Spleen (tissue), 7 donors: Measurements from ENCODE around the gene NTN4.

Source experiments
- POLR2A ChIP-seq, 3 donors: fragments of 450-650 bp; IDR thresholded peaks; one replicate each; pipeline ENCODE4 v1.5.1; 2017; ENCODE audit warnings: antibody characterized with exemption in 3 of 3, mild to moderate bottlenecking in 1 of 3
- TF ChIP-seq, protein P1 (sequence below), 11 experiments: fragments of 200-600 bp in 7 of 11; fragments of 450-650 bp in 4 of 11; sonication (generic) in 4 of 11; IDR thresholded peaks in 8 of 11; conservative IDR thresholded peaks in 3 of 11; 1 replicate in 7 of 11; 2 replicates in 4 of 11; pipeline versions ENCODE4 v1.4.0 to v1.8.0; 2016 to 2021; ENCODE audit warnings: antibody characterized with exemption in 11 of 11, inconsistent platforms in 4 of 11, mild to moderate bottlenecking in 1 of 11
- donor health status: DM: no; HTN: no; CAD: no; lungs with moderate emphysema.
- donor health status: DM: no; HTN: no; CAD: no.
- donor health status: DM: no; HTN: no; CAD: no.

DNA sequence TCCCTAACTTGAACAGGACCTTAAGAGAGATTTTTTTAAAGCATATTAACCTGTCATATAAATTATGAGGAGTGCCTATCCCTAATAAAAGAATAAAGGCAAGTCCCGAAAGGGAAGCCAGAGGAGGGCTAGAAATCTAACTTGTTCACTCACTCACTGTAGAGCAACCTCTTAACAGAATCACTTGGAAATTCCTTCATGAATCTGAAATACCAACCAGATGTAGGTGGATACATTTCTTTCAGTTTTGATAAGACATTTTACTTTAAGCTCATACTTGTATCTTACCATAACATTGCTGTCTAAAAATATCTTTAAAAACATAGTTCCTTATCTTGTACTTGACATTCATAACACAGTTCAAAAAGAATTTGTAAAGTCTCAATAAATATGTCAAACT is 25.7 kb downstream of the NTN4 start:
- TF ChIP-seq, protein P1, sequence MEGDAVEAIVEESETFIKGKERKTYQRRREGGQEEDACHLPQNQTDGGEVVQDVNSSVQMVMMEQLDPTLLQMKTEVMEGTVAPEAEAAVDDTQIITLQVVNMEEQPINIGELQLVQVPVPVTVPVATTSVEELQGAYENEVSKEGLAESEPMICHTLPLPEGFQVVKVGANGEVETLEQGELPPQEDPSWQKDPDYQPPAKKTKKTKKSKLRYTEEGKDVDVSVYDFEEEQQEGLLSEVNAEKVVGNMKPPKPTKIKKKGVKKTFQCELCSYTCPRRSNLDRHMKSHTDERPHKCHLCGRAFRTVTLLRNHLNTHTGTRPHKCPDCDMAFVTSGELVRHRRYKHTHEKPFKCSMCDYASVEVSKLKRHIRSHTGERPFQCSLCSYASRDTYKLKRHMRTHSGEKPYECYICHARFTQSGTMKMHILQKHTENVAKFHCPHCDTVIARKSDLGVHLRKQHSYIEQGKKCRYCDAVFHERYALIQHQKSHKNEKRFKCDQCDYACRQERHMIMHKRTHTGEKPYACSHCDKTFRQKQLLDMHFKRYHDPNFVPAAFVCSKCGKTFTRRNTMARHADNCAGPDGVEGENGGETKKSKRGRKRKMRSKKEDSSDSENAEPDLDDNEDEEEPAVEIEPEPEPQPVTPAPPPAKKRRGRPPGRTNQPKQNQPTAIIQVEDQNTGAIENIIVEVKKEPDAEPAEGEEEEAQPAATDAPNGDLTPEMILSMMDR (IDR thresholded peaks at IDR 0.05 in 8 of 11, conservative IDR thresholded peaks at IDR 0.05 in 3 of 11) = no peak
- TF ChIP-seq POLR2A (IDR thresholded peaks at IDR 0.05) = no peak
